Neural cell (in vitro differentiated cells): ENCODE results near the gene CES5A.
"Not testable (repeated sequence)": the region's sequence is repeated elsewhere in the genome, so short reads cannot be mapped to it uniquely, and the experiment has no call there.

ENCODE experiments used
- CTCF ChIP-seq: fragments of 450-650 bp; IDR thresholded peaks from 2 replicates; pipeline ENCODE4 v1.5.1; 2014; ENCODE audit warnings: antibody characterized with exemption, mild to moderate bottlenecking, moderate library complexity; ENCODE audit not compliant: poor library complexity, severe bottlenecking
- EP300 ChIP-seq: fragments of 450-650 bp; conservative IDR thresholded peaks from 2 replicates; pipeline ENCODE4 v1.6.1; 2014; ENCODE audit warnings: antibody characterized with exemption, mild to moderate bottlenecking, moderate library complexity; ENCODE audit not compliant: poor library complexity, severe bottlenecking
- EZH2 ChIP-seq: fragments of 200-600, 300-800 bp; shearing (Covaris generic), sonication (generic); IDR thresholded peaks from 2 replicates; pipeline ENCODE4 v1.6.1; 2014; ENCODE audit warnings: antibody characterized with exemption, low read length, borderline replicate concordance, mild to moderate bottlenecking; ENCODE audit not compliant: insufficient read depth, poor library complexity, severe bottlenecking
- POLR2AphosphoS5 ChIP-seq: IDR thresholded peaks from 2 replicates; pipeline ENCODE4 v1.6.1; 2012
- RAD21 ChIP-seq: fragments of 450-650 bp; conservative IDR thresholded peaks from 2 replicates; pipeline ENCODE4 v1.6.1; 2014; ENCODE audit warnings: antibody characterized with exemption, mild to moderate bottlenecking, moderate library complexity
- REST ChIP-seq: IDR thresholded peaks from 2 replicates; pipeline ENCODE4 v1.6.1; 2012; ENCODE audit warnings: borderline replicate concordance
- TAF1 ChIP-seq: IDR thresholded peaks from 2 replicates; pipeline ENCODE4 v1.6.1; 2012; ENCODE audit warnings: low read depth

GRCh38 chr16:55803681-55804080, 71.5 kb downstream of the CES5A start:
- TF ChIP-seq CTCF, EZH2, TAF1, POLR2AphosphoS5, EP300, RAD21, REST: not testable (repeated sequence)
